SK-N-SH (cell line): Measurements from ENCODE around the gene CST6.
A peak's percentile ranks its signal among the peaks of the same experiment; 100 is the strongest.

Source experiments
- CHD2 ChIP-seq: fragments of 150-350 bp; IDR thresholded peaks from 2 replicates; pipeline ENCODE4 v1.6.1; 2018; ENCODE audit warnings: low read length; ENCODE audit not compliant: partially characterized antibody
- EZH2phosphoT487 ChIP-seq: fragments of 200-600 bp; sonication (generic); IDR thresholded peaks from 2 replicates; pipeline ENCODE4 v1.6.1; 2017; ENCODE audit warnings: low read depth, mixed run types, mild to moderate bottlenecking, antibody characterized with exemption, moderate library complexity, borderline replicate concordance
- FOXM1 ChIP-seq: IDR thresholded peaks from 2 replicates; pipeline ENCODE4 v1.4.0; 2012; ENCODE audit warnings: low read depth, mild to moderate bottlenecking
- GATA2 ChIP-seq: sonication (generic); formaldehyde crosslinking; IDR thresholded peaks from 2 replicates; pipeline ENCODE4 v1.5.0; 2020; ENCODE audit warnings: mild to moderate bottlenecking, missing genetic modification reagents
- MAX ChIP-seq: IDR thresholded peaks from 2 replicates; pipeline ENCODE4 v1.4.0; 2012; ENCODE audit warnings: low read depth
- POLR2AphosphoS5 ChIP-seq: IDR thresholded peaks from 2 replicates; pipeline ENCODE4 v1.6.1; 2012; ENCODE audit warnings: low read depth, low read length
- RAD21 ChIP-seq: IDR thresholded peaks from 2 replicates; pipeline ENCODE4 v1.6.1; 2012; ENCODE audit warnings: mild to moderate bottlenecking, low read length
- TCF12 ChIP-seq: IDR thresholded peaks from 2 replicates; pipeline ENCODE4 v1.4.0; 2012
- TF ChIP-seq, protein P1 (sequence below): fragments of 200-600 bp; sonication (generic); IDR thresholded peaks from 2 replicates; pipeline ENCODE4 v1.6.1; 2017; ENCODE audit warnings: antibody characterized with exemption, mild to moderate bottlenecking, moderate library complexity

DNA sequence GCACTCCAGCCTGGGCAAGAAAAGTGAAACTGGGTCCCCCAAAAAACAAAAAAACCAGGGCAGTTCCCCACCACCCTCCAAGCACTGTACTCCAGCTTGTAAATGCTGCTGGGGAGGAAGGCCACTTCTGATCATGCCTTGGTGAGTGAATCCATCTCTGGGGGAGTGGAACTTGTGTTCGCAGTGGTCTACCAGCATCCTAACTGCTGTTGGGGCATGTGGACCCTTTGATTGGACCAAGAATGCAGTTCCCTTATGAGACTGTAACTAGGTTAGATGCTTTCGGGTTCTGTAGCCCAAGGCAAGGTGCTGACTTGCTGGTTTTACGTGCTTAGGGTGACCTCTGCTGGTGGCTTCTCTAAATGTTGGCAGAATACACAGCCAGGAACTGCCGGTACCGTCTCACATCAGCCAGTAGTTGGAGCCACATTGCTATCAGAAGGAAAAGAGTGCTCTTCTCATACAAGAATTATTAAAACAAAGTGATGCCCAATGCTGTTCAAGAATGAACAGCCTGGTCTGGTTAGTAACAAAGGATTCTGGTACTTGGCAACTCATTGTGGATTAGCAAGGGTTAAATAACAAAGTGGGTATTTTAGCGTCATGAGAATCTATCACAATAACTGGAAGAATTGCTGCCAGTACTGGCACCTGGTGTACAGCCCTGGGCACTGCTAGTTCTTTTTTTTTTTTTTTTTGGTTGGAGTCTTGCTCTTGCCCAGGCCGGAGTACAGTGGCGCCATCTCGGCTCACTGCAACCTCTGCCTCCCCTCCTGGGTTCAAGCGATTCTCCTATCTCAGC lies 22.8 kb upstream of the CST6 start:
- TF ChIP-seq MAX (no peak), POLR2AphosphoS5 (no peak), EZH2phosphoT487 (no peak), RAD21 (peak; percentile 97), FOXM1 (no peak), GATA2 (CRISPR knock-in tag) (no peak), TCF12 (no peak), CHD2 (peak; percentile 70)
- TF ChIP-seq, protein P1, sequence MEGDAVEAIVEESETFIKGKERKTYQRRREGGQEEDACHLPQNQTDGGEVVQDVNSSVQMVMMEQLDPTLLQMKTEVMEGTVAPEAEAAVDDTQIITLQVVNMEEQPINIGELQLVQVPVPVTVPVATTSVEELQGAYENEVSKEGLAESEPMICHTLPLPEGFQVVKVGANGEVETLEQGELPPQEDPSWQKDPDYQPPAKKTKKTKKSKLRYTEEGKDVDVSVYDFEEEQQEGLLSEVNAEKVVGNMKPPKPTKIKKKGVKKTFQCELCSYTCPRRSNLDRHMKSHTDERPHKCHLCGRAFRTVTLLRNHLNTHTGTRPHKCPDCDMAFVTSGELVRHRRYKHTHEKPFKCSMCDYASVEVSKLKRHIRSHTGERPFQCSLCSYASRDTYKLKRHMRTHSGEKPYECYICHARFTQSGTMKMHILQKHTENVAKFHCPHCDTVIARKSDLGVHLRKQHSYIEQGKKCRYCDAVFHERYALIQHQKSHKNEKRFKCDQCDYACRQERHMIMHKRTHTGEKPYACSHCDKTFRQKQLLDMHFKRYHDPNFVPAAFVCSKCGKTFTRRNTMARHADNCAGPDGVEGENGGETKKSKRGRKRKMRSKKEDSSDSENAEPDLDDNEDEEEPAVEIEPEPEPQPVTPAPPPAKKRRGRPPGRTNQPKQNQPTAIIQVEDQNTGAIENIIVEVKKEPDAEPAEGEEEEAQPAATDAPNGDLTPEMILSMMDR, result peak; percentile 100
